Measurements from ENCODE around the gene LACC1. TPM values are rescaled to one million over a fixed set of nuclear protein-coding genes. Genes with fewer than 3 reads are reported as not detected.

The LACC1 gene
- total and polyA plus RNA-seq, 2 donors (not counting 1 experiment from before 2014, with no cell fraction given) = 1.4 to 5.3 TPM

GRCh38 chr13:43908156-43909126 is 28.7 kb downstream of the LACC1 start:
- Histone ChIP-seq H2AFZ (ENCODE audit: insufficient read depth, low read depth, low read length, poor library complexity, severe bottlenecking) (no peak overlapping the region), H3K27ac (ENCODE audit: low read length in 2 of 2) (no peak overlapping the region), H3K9me3 (ENCODE audit: control extremely low read depth in 1 of 3, control insufficient read depth in 2 of 3, insufficient read depth in 1 of 3, low read length in 2 of 3) (no peaks in the 10 kb centered on the region), H3K27me3 (replicated peaks in 1 of 4; ENCODE audit: control extremely low read depth in 1 of 4, control insufficient read depth in 3 of 4, insufficient read depth in 4 of 4, low read length in 3 of 4) (peaks cover 0 to 9% (median 1%) of the 10 kb centered on the region in 4 experiments), H3K9ac (ENCODE audit: low read length) (no peak overlapping the region), H3K4me3 (ENCODE audit: control extremely low read depth in 1 of 5, extremely low read depth in 1 of 5, insufficient read depth in 1 of 5, low read depth in 2 of 5, low read length in 4 of 5) (no peak overlapping the region), H3K4me2 (replicated peaks; ENCODE audit: low read depth, low read length, poor library complexity, severe bottlenecking) (no peak overlapping the region), H3K79me2 (ENCODE audit: control insufficient read depth, insufficient read depth, low read length) (no peaks in the 10 kb centered on the region), H3K4me1 (ENCODE audit: control insufficient read depth in 2 of 2, insufficient read depth in 2 of 2, low read length in 2 of 2) (no peaks in the 10 kb centered on the region), H3K36me3 (replicated peaks in 1 of 2; ENCODE audit: control extremely low read depth in 1 of 2, control insufficient read depth in 1 of 2, extremely low read depth in 1 of 2, insufficient read depth in 2 of 2, low read length in 1 of 2) (no peaks in the 10 kb centered on the region), H4K20me1 (ENCODE audit: control insufficient read depth, insufficient read depth, low read length, poor library complexity, severe bottlenecking) (no peaks in the 10 kb centered on the region)
- DNase-seq = peak; percentile 47
- H3K4me1 Mint-ChIP-seq = peaks cover 1% of the 10 kb centered on the region
- H3K9me3 Mint-ChIP-seq (ENCODE audit: insufficient read depth) = no peaks in the 10 kb centered on the region
- intact Hi-C loops (cut with micrococcal nuclease) = loop anchor here (1.0 to 10.0 kb wide), 5 partner anchors 144 to 1399 kb away; partner anchors contain the start of gene TSC22D1
- peaks cover 39% of the 10 kb centered on the region for H3K27me3 Mint-ChIP-seq
- CTCF ChIA-PET = interaction anchor here (0.7 to 14.5 kb wide), 31 partner anchors 8 to 1401 kb away, joined by 3 to 260 read pairs (median 4); no protein-coding TSS in a partner anchor
- no peak overlapping the region for H3K4me3 Mint-ChIP-seq
- POLR2A ChIA-PET = interaction anchor here (0.6 kb wide), 1 partner anchor 527 kb away, joined by 8 read pairs; no protein-coding TSS in a partner anchor
- peak; percentile 82 for TF ChIP-seq CTCF (IDR thresholded peaks at IDR 0.05)
- TF ChIP-seq EZH2 (IDR thresholded peaks at IDR 0.05; ENCODE audit: borderline replicate concordance, insufficient read depth, low read depth, low read length, poor library complexity, severe bottlenecking) = no peak
- H3K27ac Mint-ChIP-seq = no peak overlapping the region
- no peak for ATAC-seq (ENCODE audit: low read depth)
- WGBS (ENCODE audit: insufficient coverage) = 100% methylated on average over 1 of the region's 2 CpGs

- peaks cover 40% of the 10 kb centered on the region for H3K27me3 Mint-ChIP-seq
- TF ChIP-seq EZH2 (IDR thresholded peaks at IDR 0.05; ENCODE audit: borderline replicate concordance, insufficient read depth, low read depth, low read length, poor library complexity, severe bottlenecking) = no peak
- no peak for TF ChIP-seq CTCF (IDR thresholded peaks at IDR 0.05)
- POLR2A ChIA-PET = no interaction called here
These were observed 31.2 kb downstream of the LACC1 start for GRCh38 chr13:43910856-43911255.

More at GRCh38 chr13:43910856-43911255, 31.2 kb downstream of the LACC1 start:
- Histone ChIP-seq H3K9me3 (ENCODE audit: control extremely low read depth in 1 of 3, control insufficient read depth in 2 of 3, insufficient read depth in 1 of 3, low read length in 2 of 3) (no peaks in the 10 kb centered on the region), H3K27ac (ENCODE audit: low read length in 2 of 2) (no peak overlapping the region), H3K4me2 (replicated peaks; ENCODE audit: low read depth, low read length, poor library complexity, severe bottlenecking) (no peak overlapping the region), H3K27me3 (replicated peaks in 1 of 4; ENCODE audit: control extremely low read depth in 1 of 4, control insufficient read depth in 3 of 4, insufficient read depth in 4 of 4, low read length in 3 of 4) (peaks cover 0 to 9% (median 1%) of the 10 kb centered on the region in 4 experiments), H4K20me1 (ENCODE audit: control insufficient read depth, insufficient read depth, low read length, poor library complexity, severe bottlenecking) (no peaks in the 10 kb centered on the region), H3K4me3 (ENCODE audit: control extremely low read depth in 1 of 5, extremely low read depth in 1 of 5, insufficient read depth in 1 of 5, low read depth in 2 of 5, low read length in 4 of 5) (no peak overlapping the region), H3K4me1 (ENCODE audit: control insufficient read depth in 2 of 2, insufficient read depth in 2 of 2, low read length in 2 of 2) (no peaks in the 10 kb centered on the region), H3K36me3 (replicated peaks in 1 of 2; ENCODE audit: control extremely low read depth in 1 of 2, control insufficient read depth in 1 of 2, extremely low read depth in 1 of 2, insufficient read depth in 2 of 2, low read length in 1 of 2) (no peaks in the 10 kb centered on the region), H3K79me2 (ENCODE audit: control insufficient read depth, insufficient read depth, low read length) (no peaks in the 10 kb centered on the region), H3K9ac (ENCODE audit: low read length) (no peak overlapping the region), H2AFZ (ENCODE audit: insufficient read depth, low read depth, low read length, poor library complexity, severe bottlenecking) (no peak overlapping the region)
- Mint-ChIP-seq H3K9me3 (ENCODE audit: insufficient read depth) (no peaks in the 10 kb centered on the region), H3K27ac (no peak overlapping the region), H3K4me1 (peaks cover 1% of the 10 kb centered on the region), H3K4me3 (no peak overlapping the region)
- intact Hi-C loops (cut with micrococcal nuclease) = no loop called here
- CTCF ChIA-PET = interaction anchor here (0.7 to 14.5 kb wide), 3 partner anchors 9 to 979 kb away, joined by 3 to 260 read pairs (median 5); no protein-coding TSS in a partner anchor
- DNase-seq (no peak), ATAC-seq (ENCODE audit: low read depth) (no peak)

All from B cell (primary cell).